GM12878 (cell line): ENCODE results near the gene AMOTL1. TPM values are rescaled to one million over a fixed set of nuclear protein-coding genes. Genes with fewer than 3 reads are reported as not detected.

Experiments used
- ATAC-seq: fragments of 200-7000 bp; cut with Tn5 transposase; 3 replicates; pipeline ENCODE4 v1.9.1; 2020; ENCODE audit warnings: mild to moderate bottlenecking, moderate library complexity
- BruUV-seq: library from RNA; stranded (reverse); fragments of 400-500 nt; replicated peaks from 2 replicates; lab custom pipeline; 2021; lab: Mats Ljungman, UMichigan
- CTCF ChIA-PET: fragments of 300-600 bp; sonication (Branson Sonifier 250); formaldehyde crosslinking; extraction: SDS; loops from one replicate; lab custom pipeline; 2021; ENCODE audit warnings: inconsistent platforms; lab: Yijun Ruan, JAX
- POLR2A ChIA-PET: fragments of 350-600 bp; formaldehyde crosslinking; extraction: SDS; loops from one replicate; lab custom pipeline; 2021; ENCODE audit warnings: inconsistent platforms; lab: Charles Lee
- RAD21 ChIA-PET: fragments of 300-600 bp; sonication (Branson Sonifier 250); formaldehyde crosslinking; loops from one replicate; lab custom pipeline; 2023; ENCODE audit warnings: antibody characterized with exemption; ENCODE audit not compliant: unreplicated experiment; lab: Charles Lee
- SMC1A ChIA-PET: fragments of 300-600 bp; sonication (Branson Sonifier 250); formaldehyde crosslinking; loops from one replicate; lab custom pipeline; 2023; ENCODE audit not compliant: unreplicated experiment, uncharacterized antibody; lab: Charles Lee
- DNase-seq: peaks from one replicate; pipeline ENCODE4 v3.0.0-alpha.2; 2011; ENCODE audit warnings: low read depth, low spot score
- FAIRE-seq: peaks from 3 replicates; lab custom pipeline; 2011; peaks lifted over from hg19 to GRCh38; lab: Jason Lieb, UNC
- H2AFZ ChIP-seq: 2 replicates; pipeline ENCODE4 v1.6.0; 2011; ENCODE audit warnings: low read depth, low read length, control low read depth; ENCODE audit not compliant: control insufficient read depth
- H3K27ac ChIP-seq: 2 replicates; pipeline ENCODE4 v1.5.1; 2011; ENCODE audit warnings: control low read depth; ENCODE audit not compliant: control insufficient read depth, insufficient read depth
- H3K27me3 ChIP-seq, 2 experiments: replicated peaks in 1 of 2; 2 replicates each; pipeline versions ENCODE4 v1.6.0 to v1.6.1; 2011; ENCODE audit warnings: low read length in 1 of 2; ENCODE audit not compliant: control insufficient read depth in 2 of 2, insufficient read depth in 2 of 2
- H3K36me3 ChIP-seq, 2 experiments: 2 replicates each; pipeline ENCODE4 v1.5.1; 2011; ENCODE audit warnings: low read length in 1 of 2; ENCODE audit not compliant: control insufficient read depth in 2 of 2, insufficient read depth in 2 of 2
- H3K4me1 ChIP-seq: 2 replicates; pipeline ENCODE4 v1.6.1; 2011; ENCODE audit warnings: mild to moderate bottlenecking, low read length, moderate library complexity, mixed read lengths; ENCODE audit not compliant: control insufficient read depth, insufficient read depth
- H3K4me2 ChIP-seq: 2 replicates; pipeline ENCODE4 v1.6.0; 2011; ENCODE audit warnings: control low read depth; ENCODE audit not compliant: control insufficient read depth, insufficient read depth
- H3K4me3 ChIP-seq: fragments of 200-600 bp; sonication (generic); 2 replicates; pipeline ENCODE4 v1.5.1; 2016
- H3K79me2 ChIP-seq: 2 replicates; pipeline ENCODE4 v1.6.0; 2011; ENCODE audit warnings: low read length; ENCODE audit not compliant: control insufficient read depth, insufficient read depth
- H3K9ac ChIP-seq: 2 replicates; pipeline ENCODE4 v1.8.0; 2011; ENCODE audit warnings: low read length, control low read depth, mixed read lengths; ENCODE audit not compliant: control insufficient read depth, insufficient read depth
- H3K9me3 ChIP-seq: replicated peaks from 3 replicates; pipeline ENCODE4 v1.5.1; 2011; ENCODE audit warnings: mild to moderate bottlenecking, low read length; ENCODE audit not compliant: control insufficient read depth, insufficient read depth
- H4K20me1 ChIP-seq: 2 replicates; pipeline ENCODE4 v1.6.0; 2011; ENCODE audit not compliant: control insufficient read depth, insufficient read depth
- ATF3 ChIP-seq: IDR thresholded peaks from 2 replicates; pipeline ENCODE4 v1.6.1; 2011; ENCODE audit warnings: low read depth, mild to moderate bottlenecking, low read length, moderate library complexity, borderline replicate concordance; ENCODE audit errors: extremely low read depth
- BCL11A ChIP-seq: IDR thresholded peaks from 2 replicates; pipeline ENCODE4 v1.6.1; 2011; ENCODE audit warnings: low read depth, low read length
- BMI1 ChIP-seq: fragments of 450-650 bp; IDR thresholded peaks from 2 replicates; pipeline ENCODE4 v1.6.1; 2016; ENCODE audit warnings: mild to moderate bottlenecking, moderate library complexity, borderline replicate concordance
- HCFC1 ChIP-seq: fragments of 150-350 bp; IDR thresholded peaks from 2 replicates; pipeline ENCODE4 v1.6.1; 2014; ENCODE audit warnings: low read length
- IRF4 ChIP-seq: IDR thresholded peaks from 2 replicates; pipeline ENCODE4 v1.6.1; 2011; ENCODE audit warnings: low read depth, low read length
- MTA2 ChIP-seq: fragments of 450-650 bp; IDR thresholded peaks from 2 replicates; pipeline ENCODE4 v1.6.1; 2016; ENCODE audit warnings: low read depth, mild to moderate bottlenecking, moderate library complexity
- POLR2AphosphoS5 ChIP-seq: IDR thresholded peaks from 2 replicates; pipeline ENCODE4 v1.6.1; 2011; ENCODE audit warnings: mild to moderate bottlenecking, low read length, inconsistent platforms
- PRDM15 ChIP-seq: fragments of 450-650 bp; formaldehyde crosslinking; IDR thresholded peaks from 2 replicates; pipeline ENCODE4 v1.4.0; 2020; ENCODE audit warnings: mild to moderate bottlenecking, moderate library complexity
- RAD21 ChIP-seq: IDR thresholded peaks from 2 replicates; pipeline ENCODE4 v1.6.1; 2011; ENCODE audit warnings: mild to moderate bottlenecking, low read depth, low read length, moderate library complexity; ENCODE audit not compliant: insufficient read depth
- RFX5 ChIP-seq: IDR thresholded peaks from 2 replicates; pipeline ENCODE4 v1.6.1; 2011; ENCODE audit warnings: low read depth, low read length, improper control_type of control experiment
- SIX5 ChIP-seq: IDR thresholded peaks from 2 replicates; pipeline ENCODE4 v1.6.1; 2011; ENCODE audit warnings: mild to moderate bottlenecking, low read depth, low read length, moderate library complexity; ENCODE audit not compliant: severe bottlenecking
- SPI1 ChIP-seq: IDR thresholded peaks from 2 replicates; pipeline ENCODE4 v1.6.1; 2011; ENCODE audit warnings: low read depth, mild to moderate bottlenecking, low read length, moderate library complexity, borderline replicate concordance; ENCODE audit not compliant: insufficient read depth
- SUZ12 ChIP-seq: fragments of 200-600 bp; sonication (generic); IDR thresholded peaks from one replicate; pipeline ENCODE4 v1.6.1; 2018; ENCODE audit warnings: antibody characterized with exemption, mild to moderate bottlenecking; ENCODE audit not compliant: unreplicated experiment
- TARDBP ChIP-seq: IDR thresholded peaks from 2 replicates; pipeline ENCODE4 v1.6.1; 2016; ENCODE audit warnings: borderline replicate concordance
- ZNF207 ChIP-seq: fragments of 450-650 bp; IDR thresholded peaks from 2 replicates; pipeline ENCODE4 v1.6.1; 2014; ENCODE audit warnings: antibody characterized with exemption, mild to moderate bottlenecking, borderline replicate concordance
- ZNF384 ChIP-seq: IDR thresholded peaks from 2 replicates; pipeline ENCODE4 v1.6.1; 2012; ENCODE audit warnings: low read depth, mild to moderate bottlenecking, low read length, improper control_type of control experiment, borderline replicate concordance
- ZNF592 ChIP-seq: fragments of 450-650 bp; IDR thresholded peaks from 2 replicates; pipeline ENCODE4 v1.6.1; 2017; ENCODE audit warnings: mild to moderate bottlenecking, moderate library complexity
- WGBS: methylation state at CpG from one replicate; pipeline ENCODE4 v1.1.6; 2016; ENCODE audit warnings: low lambda C conversion rate; ENCODE audit not compliant: insufficient replicate concordance, insufficient coverage; ENCODE audit errors: missing lambda C conversion rate; 5-methylcytosine and 5-hydroxymethylcytosine counted together
- in situ Hi-C: fragments of 300-500 bp; cut with MboI; formaldehyde crosslinking; loops from 9 replicates; pipeline ENCODE4 v1.14.3; 2018; ENCODE audit warnings: mixed read lengths
- intact Hi-C: fragments of 100-400 bp; cut with micrococcal nuclease; formaldehyde crosslinking; loops from one replicate; pipeline ENCODE4 v1.14.2; 2022; ENCODE audit not compliant: unreplicated experiment
- polyA plus RNA-seq, 11 experiments: library from polyadenylated mRNA; depleted of rRNA in 4 of 11; unstranded in 6 of 11; stranded (reverse) in 5 of 11; fragments of >200 nt; fragmentation: Nextera tagmentation in 4 of 11; fragmentation: Illumina TruSeq in 1 of 11; extraction: Ambion mirVana in 4 of 11; extraction: Trizol in 1 of 11; gene quantifications; 1 replicate in 1 of 11; 2 replicates in 10 of 11; pipeline versions ENCODE4 v1.2.1 to v1.2.3, GENCODE V29; 2011 to 2016; ENCODE audit warnings: inconsistent platforms in 2 of 11, missing spikeins in 2 of 11, low read depth in 1 of 11
- total RNA-seq, 4 experiments: library from RNA; depleted of rRNA in 3 of 4; stranded (reverse); fragments of >200 nt in 3 of 4; fragmentation: Illumina TruSeq in 1 of 4; extraction: Trizol in 1 of 4; gene quantifications; 2 replicates each; pipeline versions ENCODE4 v1.2.1 to v1.2.3, GENCODE V29; 2013 to 2021

The AMOTL1 gene
- total and polyA plus RNA-seq, 10 of the 15 experiments (the other 5 are each of a cell fraction or from before 2014, with no cell fraction given): under 0.01 to 0.41 (median 0.01) TPM; not detected in 7

- no peaks in the 10 kb centered on the region for H3K9me3 ChIP-seq
- WGBS: 24% methylated on average over 2 of the region's 2 CpGs
- ChIA-PET SMC1A (interaction anchor here (0.6 to 0.9 kb wide), 2 partner anchors 71 to 378 kb away, joined by 3 read pairs; no protein-coding TSS in a partner anchor), CTCF (no interaction called here), POLR2A (no interaction called here), RAD21 (no interaction called here)
- intact Hi-C loops: no loop called here
- H3K4me1 ChIP-seq: no peaks in the 10 kb centered on the region
- in situ Hi-C loops: no loop called here
- no peak for DNase-seq
- no peak for FAIRE-seq
- peaks cover 0 to 3% of the 10 kb centered on the region in 2 experiments; a peak in 1 of 4 replicates for H3K27me3 ChIP-seq
- H2AFZ ChIP-seq: no peak overlapping the region
- no peak for TF ChIP-seq HCFC1
- no peak for TF ChIP-seq MTA2
- TF ChIP-seq PRDM15 (CRISPR knock-in tag): no peak
- no peak for TF ChIP-seq BMI1
- TF ChIP-seq POLR2AphosphoS5: no peak
- no peak for TF ChIP-seq SPI1
- TF ChIP-seq SIX5: no peak
- no peak for TF ChIP-seq IRF4
- no peak for TF ChIP-seq RAD21
- no peak for TF ChIP-seq ATF3
- no peak for TF ChIP-seq SUZ12
- no peak for TF ChIP-seq TARDBP
- no peak for TF ChIP-seq BCL11A
- TF ChIP-seq ZNF207: no peak
- TF ChIP-seq RFX5: no peak
- no peak for TF ChIP-seq ZNF384
- no peak for TF ChIP-seq ZNF592
- H3K79me2 ChIP-seq: no peaks in the 10 kb centered on the region
- H3K27ac ChIP-seq: no peak overlapping the region
- no peaks in the 10 kb centered on the region for H4K20me1 ChIP-seq
- no TSS peak for BruUV-seq
- no peak for ATAC-seq
- no peak overlapping the region for H3K4me3 ChIP-seq
- H3K4me2 ChIP-seq: no peak overlapping the region
- H3K9ac ChIP-seq: no peak overlapping the region
- no peaks in the 10 kb centered on the region for H3K36me3 ChIP-seq
These were observed 46.4 kb upstream of the AMOTL1 start for GRCh38 chr11:94721565-94722292.
